Skin epidermis (tissue), 12 donors: Measurements from ENCODE around the gene ASIC4.

Experiments
- H3K27ac ChIP-seq, 21 experiments: fragments of 200-600 bp; sonication (generic) in 11 of 21; one replicate each; pipeline ENCODE4 v1.5.0; 2020; ENCODE audit warnings: mild to moderate bottlenecking in 3 of 21, inconsistent platforms in 2 of 21, moderate library complexity in 2 of 21
- H3K4me3 ChIP-seq, 7 experiments: fragments of 200-600 bp; sonication (generic) in 2 of 7; one replicate each; pipeline ENCODE4 v1.5.0; 2020; ENCODE audit warnings: inconsistent platforms in 2 of 7, mild to moderate bottlenecking in 2 of 7, moderate library complexity in 1 of 7

Gene ASIC4

GRCh38 chr2:219560037-219560892, 46.0 kb downstream of the ASIC4 start:
- no peak overlapping the region for H3K27ac ChIP-seq
- no peak overlapping the region for H3K4me3 ChIP-seq

GRCh38 chr2:219560893-219561178, 46.6 kb downstream of the ASIC4 start:
- no peak overlapping the region for H3K4me3 ChIP-seq
- H3K27ac ChIP-seq, result no peak overlapping the region

GRCh38 chr2:219561179-219562048, 47.1 kb downstream of the ASIC4 start:
- Histone ChIP-seq H3K4me3 (no peak overlapping the region), H3K27ac (no peak overlapping the region)

GRCh38 chr2:219562049-219563020, 48.1 kb downstream of the ASIC4 start:
- Histone ChIP-seq H3K27ac (no peak overlapping the region), H3K4me3 (no peak overlapping the region)

GRCh38 chr2:219563271-219563928, 49.1 kb downstream of the ASIC4 start:
- Histone ChIP-seq H3K4me3 (no peak overlapping the region), H3K27ac (no peak overlapping the region)

GRCh38 chr2:219565130-219566080, 51.1 kb downstream of the ASIC4 start:
- H3K4me3 ChIP-seq, result no peak overlapping the region
- no peak overlapping the region for H3K27ac ChIP-seq

- H3K27ac ChIP-seq, result no peak overlapping the region
- H3K4me3 ChIP-seq, result no peak overlapping the region
Measured at GRCh38 chr2:219566640-219567039, 52.4 kb downstream of the ASIC4 start.

- H3K27ac ChIP-seq, result no peak overlapping the region
- H3K4me3 ChIP-seq, result no peak overlapping the region
Measured at GRCh38 chr2:219567131-219567530, 52.8 kb downstream of the ASIC4 start.

GRCh38 chr2:219567791-219568361, 53.6 kb downstream of the ASIC4 start:
- no peak overlapping the region for H3K27ac ChIP-seq
- H3K4me3 ChIP-seq, result no peak overlapping the region

GRCh38 chr2:219569041-219569440, 54.8 kb downstream of the ASIC4 start:
- H3K27ac ChIP-seq, result no peak overlapping the region
- H3K4me3 ChIP-seq, result no peak overlapping the region

- Histone ChIP-seq H3K4me3 (peak overlapping the region in 3 of 7 experiments; percentile 51 to 56 (median 55)), H3K27ac (peak overlapping the region in 1 of 21 experiments; percentile 83)
Measured at GRCh38 chr2:219569635-219570034, 55.4 kb downstream of the ASIC4 start.

GRCh38 chr2:219570194-219570923, 56.1 kb downstream of the ASIC4 start:
- Histone ChIP-seq H3K4me3 (peak overlapping the region; percentile 51 to 74 (median 56)), H3K27ac (peak overlapping the region; percentile 46 to 89 (median 80))

GRCh38 chr2:219570924-219571310, 56.6 kb downstream of the ASIC4 start:
- H3K27ac ChIP-seq, result peak overlapping the region; percentile 46 to 89 (median 80)
- H3K4me3 ChIP-seq, result peak overlapping the region; percentile 51 to 74 (median 56)

GRCh38 chr2:219571311-219572236, 57.3 kb downstream of the ASIC4 start, which contains the start of gene OBSL1:
Gene OBSL1, minus strand, starts transcription at chr2:219571539. Its CDS starts 307 bp downstream, at chr2:219571232.
- H3K4me3 ChIP-seq, result peak within 1 kb of the TSS; percentile 51 to 74 (median 56)
- H3K27ac ChIP-seq, result peak within 1 kb of the TSS; percentile 46 to 89 (median 80)

GRCh38 chr2:219572237-219573001, 58.1 kb downstream of the ASIC4 start, which contains the start of gene INHA:
Gene INHA, plus strand, starts transcription at chr2:219572310. Its CDS starts 65 bp downstream, at chr2:219572375.
- Histone ChIP-seq H3K27ac (peak within 1 kb of the TSS; percentile 46 to 89 (median 80)), H3K4me3 (peak within 1 kb of the TSS; percentile 51 to 74 (median 56))
